Thyroid gland (tissue), 4 donors: ENCODE data around the gene YJEFN3.

Experiments used
- POLR2A ChIP-seq, 2 donors: fragments of 450-650 bp; IDR thresholded peaks; one replicate each; pipeline ENCODE4 v1.6.1; 2017; ENCODE audit warnings: antibody characterized with exemption in 2 of 2, mild to moderate bottlenecking in 2 of 2, moderate library complexity in 1 of 2
- TF ChIP-seq, protein P1 (sequence below), 6 experiments: fragments of 200-600 bp in 3 of 6; fragments of 450-650 bp in 3 of 6; sonication (generic) in 3 of 6; IDR thresholded peaks; one replicate each; pipeline ENCODE4 v1.5.1; 2016 to 2019; ENCODE audit warnings: antibody characterized with exemption in 6 of 6, mild to moderate bottlenecking in 2 of 6, inconsistent platforms in 1 of 6, moderate library complexity in 1 of 6

DNA sequence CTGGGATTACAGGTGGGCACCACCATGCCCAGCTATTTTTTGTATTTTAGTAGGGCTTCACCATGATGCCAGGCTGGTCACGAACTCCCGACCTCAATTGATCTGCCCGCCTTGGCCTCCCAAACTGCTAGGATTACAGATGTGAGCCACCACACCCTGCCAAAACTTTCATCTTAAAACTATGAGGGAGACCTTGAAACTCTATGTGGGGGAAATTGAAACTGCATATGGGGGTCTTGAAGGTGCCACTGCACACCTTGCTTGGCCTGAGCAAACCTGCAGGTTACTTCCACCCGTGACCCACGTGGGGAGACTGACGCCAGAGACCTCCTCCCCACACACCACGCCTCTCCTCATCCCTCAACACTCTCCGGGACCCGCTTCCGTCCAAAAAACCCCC lies 25.0 kb downstream of the YJEFN3 start:
- no peak for TF ChIP-seq POLR2A (IDR thresholded peaks at IDR 0.05)
- TF ChIP-seq, protein P1, sequence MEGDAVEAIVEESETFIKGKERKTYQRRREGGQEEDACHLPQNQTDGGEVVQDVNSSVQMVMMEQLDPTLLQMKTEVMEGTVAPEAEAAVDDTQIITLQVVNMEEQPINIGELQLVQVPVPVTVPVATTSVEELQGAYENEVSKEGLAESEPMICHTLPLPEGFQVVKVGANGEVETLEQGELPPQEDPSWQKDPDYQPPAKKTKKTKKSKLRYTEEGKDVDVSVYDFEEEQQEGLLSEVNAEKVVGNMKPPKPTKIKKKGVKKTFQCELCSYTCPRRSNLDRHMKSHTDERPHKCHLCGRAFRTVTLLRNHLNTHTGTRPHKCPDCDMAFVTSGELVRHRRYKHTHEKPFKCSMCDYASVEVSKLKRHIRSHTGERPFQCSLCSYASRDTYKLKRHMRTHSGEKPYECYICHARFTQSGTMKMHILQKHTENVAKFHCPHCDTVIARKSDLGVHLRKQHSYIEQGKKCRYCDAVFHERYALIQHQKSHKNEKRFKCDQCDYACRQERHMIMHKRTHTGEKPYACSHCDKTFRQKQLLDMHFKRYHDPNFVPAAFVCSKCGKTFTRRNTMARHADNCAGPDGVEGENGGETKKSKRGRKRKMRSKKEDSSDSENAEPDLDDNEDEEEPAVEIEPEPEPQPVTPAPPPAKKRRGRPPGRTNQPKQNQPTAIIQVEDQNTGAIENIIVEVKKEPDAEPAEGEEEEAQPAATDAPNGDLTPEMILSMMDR (IDR thresholded peaks at IDR 0.05): no peak
